Measurements from ENCODE around the gene PTPRO.

PTPRO gene

DNA sequence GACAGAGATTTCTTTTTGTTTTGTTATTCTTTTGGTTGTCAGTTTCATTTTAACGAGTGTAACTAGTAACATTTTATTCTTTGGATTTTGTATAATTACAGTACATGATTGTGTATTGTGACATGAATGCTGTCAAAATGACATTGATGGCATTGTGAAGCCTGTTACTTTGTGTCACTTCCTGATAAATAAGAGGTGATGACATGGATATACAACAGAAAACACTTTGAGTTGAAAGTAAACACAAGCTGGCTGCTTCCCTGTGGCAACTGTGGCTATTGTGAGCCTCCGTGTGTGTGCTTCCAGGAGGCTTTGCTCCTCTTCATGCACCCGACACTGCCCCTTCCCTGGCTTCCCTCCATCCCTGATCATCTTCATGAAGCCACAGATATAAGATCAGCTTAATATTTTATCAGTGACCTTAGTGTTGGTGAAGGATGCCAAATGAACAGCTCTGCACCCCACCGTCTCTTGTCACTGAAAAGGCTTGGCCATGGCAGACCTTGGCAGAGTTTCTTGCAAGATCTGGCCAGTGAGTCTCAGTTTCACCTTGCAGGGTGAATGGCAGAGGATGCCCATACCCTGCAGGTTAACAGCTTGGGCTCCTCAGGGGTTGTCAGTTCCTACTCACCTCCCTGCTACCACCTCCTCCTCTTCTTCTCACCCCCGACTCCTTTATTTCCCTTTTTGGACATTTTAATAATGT is 275.0 kb downstream of the PTPRO start:
- TF ChIP-seq CTCF (IDR thresholded peaks at IDR 0.05; ENCODE audit: low read depth, low read length, missing control alignments): no peak
- in situ Hi-C loops (cut with HindIII; ENCODE audit: low sequenced_read_pairs): no loop called here
- no peak for DNase-seq (ENCODE audit: low read depth)

DNA sequence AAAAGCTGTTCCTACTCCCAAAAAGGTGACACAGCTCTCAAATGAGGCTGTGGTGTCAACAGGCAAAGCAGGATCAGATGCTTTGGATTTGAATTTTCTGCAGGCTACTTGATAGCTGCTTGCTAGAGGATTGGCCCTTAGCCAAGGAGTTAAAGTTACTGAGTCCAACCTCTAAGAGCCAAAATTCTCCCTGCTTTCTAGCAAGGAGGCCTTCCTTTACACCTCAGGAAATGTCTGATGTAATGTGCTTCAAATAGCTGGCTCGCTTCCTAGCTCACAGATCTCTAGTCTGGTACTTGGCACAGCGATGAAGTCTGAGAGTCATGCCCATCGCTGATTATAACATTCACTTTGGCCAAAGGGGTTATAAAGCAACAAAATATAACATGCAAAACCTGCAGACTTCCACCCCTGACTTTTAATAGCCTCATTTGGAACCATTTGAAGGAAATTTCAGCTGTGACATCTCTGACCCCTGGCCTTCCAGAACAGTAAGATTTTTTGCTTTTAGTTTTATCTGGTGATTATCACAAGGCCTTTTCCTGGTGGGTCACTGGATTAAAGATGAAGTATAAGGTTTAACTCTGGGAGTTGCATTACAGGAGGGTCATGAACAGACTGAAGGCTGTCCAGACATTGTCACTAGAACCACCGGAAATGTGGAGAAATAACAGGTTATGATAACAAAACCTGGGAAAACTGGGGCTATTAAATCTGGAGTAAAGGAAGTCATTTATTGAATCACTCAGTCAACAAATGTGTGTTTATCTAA is 277.1 kb downstream of the PTPRO start:
- no peak overlapping the region for H3K4me3 ChIP-seq (ENCODE audit: low read depth, low read length)
- TF ChIP-seq CTCF (IDR thresholded peaks at IDR 0.05; ENCODE audit: low read depth, low read length, missing control alignments): no peak
- in situ Hi-C loops (cut with HindIII; ENCODE audit: low sequenced_read_pairs): no loop called here
- peak; percentile 80 for DNase-seq (ENCODE audit: low read depth)

More for the DNA sequence above, 275.0 kb downstream of the PTPRO start:
- H3K4me3 ChIP-seq (ENCODE audit: low read depth, low read length): no peak overlapping the region

- in situ Hi-C loops (cut with HindIII; ENCODE audit: low sequenced_read_pairs): no loop called here
- TF ChIP-seq CTCF (IDR thresholded peaks at IDR 0.05; ENCODE audit: low read depth, low read length, missing control alignments): no peak
- no peak overlapping the region for H3K4me3 ChIP-seq (ENCODE audit: low read depth, low read length)
- DNase-seq (ENCODE audit: low read depth): no peak
Measured at GRCh38 chr12:15600223-15600935, 278.1 kb downstream of the PTPRO start.

GRCh38 chr12:15601210-15601800 is 279.0 kb downstream of the PTPRO start:
- peak; percentile 15 for DNase-seq (ENCODE audit: low read depth)
- no peak for TF ChIP-seq CTCF (IDR thresholded peaks at IDR 0.05; ENCODE audit: low read depth, low read length, missing control alignments)

DNA sequence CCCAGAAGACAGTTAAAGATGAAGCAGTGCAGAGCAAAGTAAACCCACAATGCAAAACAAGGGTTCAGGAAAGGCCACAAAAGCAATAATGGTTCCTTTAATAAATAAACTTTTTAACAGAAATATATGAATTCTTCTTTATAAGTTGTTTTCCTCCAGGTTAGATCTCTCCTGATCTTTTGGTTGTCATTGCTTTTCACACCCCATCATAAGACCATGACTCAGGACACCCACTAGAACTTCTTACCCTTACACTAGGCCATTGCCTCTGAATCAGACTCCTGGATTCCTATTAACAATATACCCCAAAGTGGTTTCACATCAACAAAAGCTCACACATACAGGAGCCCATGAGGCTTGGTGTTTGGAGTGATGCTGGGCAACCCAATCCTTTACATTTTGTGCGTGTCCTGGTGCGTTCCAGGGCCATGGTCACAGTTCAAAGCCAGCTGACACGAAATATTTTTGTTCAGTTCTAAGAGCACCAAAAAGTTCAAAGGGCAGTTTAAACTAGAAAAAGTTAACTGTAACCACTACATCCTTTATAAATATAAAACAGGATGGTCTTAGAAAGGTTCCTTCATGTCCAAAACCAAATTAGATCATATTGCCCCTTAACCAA is 279.9 kb downstream of the PTPRO start:
- in situ Hi-C loops (cut with HindIII; ENCODE audit: low sequenced_read_pairs): no loop called here
- no peak for TF ChIP-seq CTCF (IDR thresholded peaks at IDR 0.05; ENCODE audit: low read depth, low read length, missing control alignments)
- DNase-seq (ENCODE audit: low read depth): no peak
- H3K4me3 ChIP-seq (ENCODE audit: low read depth, low read length): no peak overlapping the region

More at GRCh38 chr12:15601210-15601800, 279.0 kb downstream of the PTPRO start:
- in situ Hi-C loops (cut with HindIII; ENCODE audit: low sequenced_read_pairs): no loop called here
- no peak overlapping the region for H3K4me3 ChIP-seq (ENCODE audit: low read depth, low read length)
